H1 (cell line): ENCODE data around the gene ZIC5. TPM values are rescaled to one million over a fixed set of nuclear protein-coding genes. Genes with fewer than 3 reads are reported as not detected.

ENCODE experiments used
- SIN3A ChIP-seq, 2 experiments: IDR thresholded peaks in 1 of 2; conservative IDR thresholded peaks in 1 of 2; 2 replicates each; pipeline ENCODE4 v1.6.1; 2011 to 2012; ENCODE audit warnings: low read length in 2 of 2, improper control_type of control experiment in 1 of 2, low read depth in 1 of 2, mild to moderate bottlenecking in 1 of 2
- polyA plus RNA-seq, 7 experiments: library from polyadenylated mRNA; depleted of rRNA in 3 of 7; stranded (reverse) in 5 of 7; unstranded in 2 of 7; fragments of >200 nt in 5 of 7; fragments of 200-250 nt in 2 of 7; gene quantifications; 1 replicate in 5 of 7; 2 replicates in 1 of 7; 4 replicates in 1 of 7; pipeline versions ENCODE4 v1.2.1 to v1.2.3, GENCODE V29; 2011 to 2013; ENCODE audit warnings: missing spikeins in 2 of 7, mixed read lengths in 2 of 7
- total RNA-seq: library from RNA; stranded (reverse); fragmentation: NEBNext Ultra II Directional; extraction: Animal tissue kit (Norgen Biotek cat#: 25700); gene quantifications from 2 replicates; pipeline ENCODE4 v1.2.1, GENCODE V29; 2021
- TF ChIP-seq, protein P1 (sequence below): fragments of 300-600 bp; sonication (generic); IDR thresholded peaks from 2 replicates; pipeline ENCODE4 v1.7.1; 2012; ENCODE audit warnings: low read length, moderate library complexity, mild to moderate bottlenecking, inconsistent platforms; ENCODE audit not compliant: insufficient replicate concordance
- TF ChIP-seq, protein P2 (sequence below): IDR thresholded peaks from 2 replicates; pipeline ENCODE4 v1.6.1; 2011; ENCODE audit warnings: low read depth, mild to moderate bottlenecking, low read length; ENCODE audit not compliant: insufficient read depth

Gene ZIC5
- total and polyA plus RNA-seq, 2 of the 8 experiments (the other 6 are each of a cell fraction or from before 2014, with no cell fraction given), result 14.2 to 52.7 TPM

DNA sequence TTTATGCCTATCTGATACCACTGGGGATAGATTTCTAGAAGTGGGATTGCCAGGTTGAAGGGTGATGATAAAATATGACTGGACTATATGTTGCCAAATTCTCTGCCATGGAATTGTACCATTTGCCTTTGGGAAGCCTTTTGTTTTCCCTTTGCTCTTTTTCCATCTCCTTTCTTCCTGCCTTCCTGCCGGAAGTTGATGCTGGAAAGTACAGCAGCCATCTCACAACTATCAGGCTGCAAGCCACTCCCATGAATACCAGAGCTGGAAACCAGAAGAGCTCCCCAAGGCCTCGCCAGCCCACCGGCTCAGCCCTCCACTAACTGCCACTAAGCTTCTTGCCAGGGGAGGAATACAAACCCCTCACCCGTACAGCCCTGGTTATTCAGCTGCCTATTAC is 29.7 kb downstream of the ZIC5 start (continued):
- TF ChIP-seq, protein P1, sequence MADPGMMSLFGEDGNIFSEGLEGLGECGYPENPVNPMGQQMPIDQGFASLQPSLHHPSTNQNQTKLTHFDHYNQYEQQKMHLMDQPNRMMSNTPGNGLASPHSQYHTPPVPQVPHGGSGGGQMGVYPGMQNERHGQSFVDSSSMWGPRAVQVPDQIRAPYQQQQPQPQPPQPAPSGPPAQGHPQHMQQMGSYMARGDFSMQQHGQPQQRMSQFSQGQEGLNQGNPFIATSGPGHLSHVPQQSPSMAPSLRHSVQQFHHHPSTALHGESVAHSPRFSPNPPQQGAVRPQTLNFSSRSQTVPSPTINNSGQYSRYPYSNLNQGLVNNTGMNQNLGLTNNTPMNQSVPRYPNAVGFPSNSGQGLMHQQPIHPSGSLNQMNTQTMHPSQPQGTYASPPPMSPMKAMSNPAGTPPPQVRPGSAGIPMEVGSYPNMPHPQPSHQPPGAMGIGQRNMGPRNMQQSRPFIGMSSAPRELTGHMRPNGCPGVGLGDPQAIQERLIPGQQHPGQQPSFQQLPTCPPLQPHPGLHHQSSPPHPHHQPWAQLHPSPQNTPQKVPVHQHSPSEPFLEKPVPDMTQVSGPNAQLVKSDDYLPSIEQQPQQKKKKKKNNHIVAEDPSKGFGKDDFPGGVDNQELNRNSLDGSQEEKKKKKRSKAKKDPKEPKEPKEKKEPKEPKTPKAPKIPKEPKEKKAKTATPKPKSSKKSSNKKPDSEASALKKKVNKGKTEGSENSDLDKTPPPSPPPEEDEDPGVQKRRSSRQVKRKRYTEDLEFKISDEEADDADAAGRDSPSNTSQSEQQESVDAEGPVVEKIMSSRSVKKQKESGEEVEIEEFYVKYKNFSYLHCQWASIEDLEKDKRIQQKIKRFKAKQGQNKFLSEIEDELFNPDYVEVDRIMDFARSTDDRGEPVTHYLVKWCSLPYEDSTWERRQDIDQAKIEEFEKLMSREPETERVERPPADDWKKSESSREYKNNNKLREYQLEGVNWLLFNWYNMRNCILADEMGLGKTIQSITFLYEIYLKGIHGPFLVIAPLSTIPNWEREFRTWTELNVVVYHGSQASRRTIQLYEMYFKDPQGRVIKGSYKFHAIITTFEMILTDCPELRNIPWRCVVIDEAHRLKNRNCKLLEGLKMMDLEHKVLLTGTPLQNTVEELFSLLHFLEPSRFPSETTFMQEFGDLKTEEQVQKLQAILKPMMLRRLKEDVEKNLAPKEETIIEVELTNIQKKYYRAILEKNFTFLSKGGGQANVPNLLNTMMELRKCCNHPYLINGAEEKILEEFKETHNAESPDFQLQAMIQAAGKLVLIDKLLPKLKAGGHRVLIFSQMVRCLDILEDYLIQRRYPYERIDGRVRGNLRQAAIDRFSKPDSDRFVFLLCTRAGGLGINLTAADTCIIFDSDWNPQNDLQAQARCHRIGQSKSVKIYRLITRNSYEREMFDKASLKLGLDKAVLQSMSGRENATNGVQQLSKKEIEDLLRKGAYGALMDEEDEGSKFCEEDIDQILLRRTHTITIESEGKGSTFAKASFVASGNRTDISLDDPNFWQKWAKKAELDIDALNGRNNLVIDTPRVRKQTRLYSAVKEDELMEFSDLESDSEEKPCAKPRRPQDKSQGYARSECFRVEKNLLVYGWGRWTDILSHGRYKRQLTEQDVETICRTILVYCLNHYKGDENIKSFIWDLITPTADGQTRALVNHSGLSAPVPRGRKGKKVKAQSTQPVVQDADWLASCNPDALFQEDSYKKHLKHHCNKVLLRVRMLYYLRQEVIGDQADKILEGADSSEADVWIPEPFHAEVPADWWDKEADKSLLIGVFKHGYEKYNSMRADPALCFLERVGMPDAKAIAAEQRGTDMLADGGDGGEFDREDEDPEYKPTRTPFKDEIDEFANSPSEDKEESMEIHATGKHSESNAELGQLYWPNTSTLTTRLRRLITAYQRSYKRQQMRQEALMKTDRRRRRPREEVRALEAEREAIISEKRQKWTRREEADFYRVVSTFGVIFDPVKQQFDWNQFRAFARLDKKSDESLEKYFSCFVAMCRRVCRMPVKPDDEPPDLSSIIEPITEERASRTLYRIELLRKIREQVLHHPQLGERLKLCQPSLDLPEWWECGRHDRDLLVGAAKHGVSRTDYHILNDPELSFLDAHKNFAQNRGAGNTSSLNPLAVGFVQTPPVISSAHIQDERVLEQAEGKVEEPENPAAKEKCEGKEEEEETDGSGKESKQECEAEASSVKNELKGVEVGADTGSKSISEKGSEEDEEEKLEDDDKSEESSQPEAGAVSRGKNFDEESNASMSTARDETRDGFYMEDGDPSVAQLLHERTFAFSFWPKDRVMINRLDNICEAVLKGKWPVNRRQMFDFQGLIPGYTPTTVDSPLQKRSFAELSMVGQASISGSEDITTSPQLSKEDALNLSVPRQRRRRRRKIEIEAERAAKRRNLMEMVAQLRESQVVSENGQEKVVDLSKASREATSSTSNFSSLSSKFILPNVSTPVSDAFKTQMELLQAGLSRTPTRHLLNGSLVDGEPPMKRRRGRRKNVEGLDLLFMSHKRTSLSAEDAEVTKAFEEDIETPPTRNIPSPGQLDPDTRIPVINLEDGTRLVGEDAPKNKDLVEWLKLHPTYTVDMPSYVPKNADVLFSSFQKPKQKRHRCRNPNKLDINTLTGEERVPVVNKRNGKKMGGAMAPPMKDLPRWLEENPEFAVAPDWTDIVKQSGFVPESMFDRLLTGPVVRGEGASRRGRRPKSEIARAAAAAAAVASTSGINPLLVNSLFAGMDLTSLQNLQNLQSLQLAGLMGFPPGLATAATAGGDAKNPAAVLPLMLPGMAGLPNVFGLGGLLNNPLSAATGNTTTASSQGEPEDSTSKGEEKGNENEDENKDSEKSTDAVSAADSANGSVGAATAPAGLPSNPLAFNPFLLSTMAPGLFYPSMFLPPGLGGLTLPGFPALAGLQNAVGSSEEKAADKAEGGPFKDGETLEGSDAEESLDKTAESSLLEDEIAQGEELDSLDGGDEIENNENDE, result no peak
- TF ChIP-seq, protein P2, sequence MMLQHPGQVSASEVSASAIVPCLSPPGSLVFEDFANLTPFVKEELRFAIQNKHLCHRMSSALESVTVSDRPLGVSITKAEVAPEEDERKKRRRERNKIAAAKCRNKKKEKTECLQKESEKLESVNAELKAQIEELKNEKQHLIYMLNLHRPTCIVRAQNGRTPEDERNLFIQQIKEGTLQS, result no peak
- no peak for TF ChIP-seq SIN3A (conservative IDR thresholded peaks at IDR 0.05 in 1 of 2, IDR thresholded peaks at IDR 0.05 in 1 of 2; ENCODE audit: low read depth in 1 of 2, low read length in 2 of 2)
